Mesendoderm (in vitro differentiated cells): ENCODE data around the gene APBA2.
"Not testable (repeated sequence)": the region's sequence is repeated elsewhere in the genome, so short reads cannot be mapped to it uniquely, and the experiment has no call there.

ENCODE experiments used
- DNase-seq: peaks from one replicate; pipeline ENCODE4 v3.0.0; 2013
- H2AK5ac ChIP-seq: 2 replicates; pipeline ENCODE4 v1.6.1; 2013; ENCODE audit warnings: low read length, inconsistent platforms
- H2BK120ac ChIP-seq: 2 replicates; pipeline ENCODE4 v1.6.1; 2013; ENCODE audit warnings: low read depth, mild to moderate bottlenecking, low read length, moderate library complexity, mixed read lengths
- H2BK15ac ChIP-seq: replicated peaks from 2 replicates; pipeline ENCODE4 v1.6.1; 2013; ENCODE audit warnings: low read depth, mild to moderate bottlenecking, moderate library complexity
- H2BK5ac ChIP-seq: 2 replicates; pipeline ENCODE4 v1.6.1; 2013; ENCODE audit warnings: low read length, inconsistent platforms
- H3K18ac ChIP-seq: 2 replicates; pipeline ENCODE4 v1.6.1; 2013; ENCODE audit warnings: mild to moderate bottlenecking, low read length, mixed read lengths
- H3K23ac ChIP-seq: one replicate; pipeline ENCODE4 v1.6.1; 2013; ENCODE audit warnings: low read length
- H3K27ac ChIP-seq: 2 replicates; pipeline ENCODE4 v1.5.1; 2013; ENCODE audit warnings: low read depth, mild to moderate bottlenecking, inconsistent platforms, low read length, moderate library complexity
- H3K27me3 ChIP-seq: 2 replicates; pipeline ENCODE4 v1.6.1; 2013; ENCODE audit warnings: low read length, control low read depth, mild to moderate bottlenecking, inconsistent platforms; ENCODE audit not compliant: insufficient read depth, poor library complexity
- H3K36me3 ChIP-seq: 2 replicates; pipeline ENCODE4 v1.6.1; 2013; ENCODE audit warnings: low read length, inconsistent platforms; ENCODE audit not compliant: control insufficient read depth, insufficient read depth
- H3K4ac ChIP-seq: one replicate; pipeline ENCODE4 v1.6.1; 2013; ENCODE audit warnings: low read depth, mild to moderate bottlenecking, low read length, moderate library complexity
- H3K4me1 ChIP-seq: 2 replicates; pipeline ENCODE4 v1.6.1; 2013; ENCODE audit warnings: low read depth, low read length, inconsistent platforms; ENCODE audit not compliant: control insufficient read depth
- H3K4me2 ChIP-seq: 2 replicates; pipeline ENCODE4 v1.6.1; 2013; ENCODE audit warnings: low read length
- H3K4me3 ChIP-seq: 2 replicates; pipeline ENCODE4 v1.5.1; 2013; ENCODE audit warnings: mild to moderate bottlenecking, low read length
- H3K56ac ChIP-seq: one replicate; pipeline ENCODE4 v1.6.1; 2013; ENCODE audit warnings: low read length
- H3K79me1 ChIP-seq: 2 replicates; pipeline ENCODE4 v1.6.1; 2013; ENCODE audit warnings: low read length, inconsistent platforms
- H3K79me2 ChIP-seq: 2 replicates; pipeline ENCODE4 v1.6.1; 2013; ENCODE audit warnings: mild to moderate bottlenecking, low read length; ENCODE audit not compliant: control insufficient read depth, insufficient read depth
- H3K9ac ChIP-seq: 2 replicates; pipeline ENCODE4 v1.6.1; 2013; ENCODE audit warnings: low read length, inconsistent platforms
- H4K5ac ChIP-seq: one replicate; pipeline ENCODE4 v1.6.1; 2013; ENCODE audit warnings: low read length
- H4K8ac ChIP-seq: one replicate; pipeline ENCODE4 v1.6.1; 2013; ENCODE audit warnings: low read depth, mild to moderate bottlenecking, control low read depth, low read length, moderate library complexity
- WGBS: extraction: QIAGEN DNeasy Blood & Tissue Kit; methylation state at CpG from one replicate; pipeline ENCODE4 v1.1.7; 2013; ENCODE audit warnings: low lambda C conversion rate, missing lambda C conversion rate; ENCODE audit not compliant: insufficient coverage; ENCODE audit errors: extremely low coverage; 5-methylcytosine and 5-hydroxymethylcytosine counted together

The APBA2 gene

GRCh38 chr15:29167122-29167521 is 281.3 kb downstream of the APBA2 start:
- not testable (repeated sequence) for H4K5ac ChIP-seq

More at GRCh38 chr15:29167122-29167521, 281.3 kb downstream of the APBA2 start:
- H3K27me3 ChIP-seq, H3K79me2 ChIP-seq, H2BK15ac ChIP-seq, H3K4me1 ChIP-seq, H3K4me2 ChIP-seq, H3K56ac ChIP-seq, DNase-seq, H3K27ac ChIP-seq, H2AK5ac ChIP-seq, H2BK120ac ChIP-seq, H4K8ac ChIP-seq, H3K4me3 ChIP-seq, H3K18ac ChIP-seq, H3K23ac ChIP-seq, H2BK5ac ChIP-seq, H3K79me1 ChIP-seq, H3K36me3 ChIP-seq, H3K4ac ChIP-seq, H3K9ac ChIP-seq: not testable (repeated sequence)
- no CpG with 5 or more reads among the region's 2 CpGs for WGBS
